Loucy (cell line): ENCODE measurements around the gene MCF2L2.

Experiments used
- EZH2phosphoT487 ChIP-seq: fragments of 200-600 bp; IDR thresholded peaks from 2 replicates; pipeline ENCODE4 v1.6.1; 2018; ENCODE audit warnings: antibody characterized with exemption, mild to moderate bottlenecking, moderate library complexity, borderline replicate concordance
- TF ChIP-seq, protein P1 (sequence below): fragments of 200-600 bp; sonication (generic); conservative IDR thresholded peaks from 2 replicates; pipeline ENCODE4 v1.5.1; 2014; ENCODE audit warnings: mild to moderate bottlenecking, antibody characterized with exemption, low read length

- TF ChIP-seq, protein P1, sequence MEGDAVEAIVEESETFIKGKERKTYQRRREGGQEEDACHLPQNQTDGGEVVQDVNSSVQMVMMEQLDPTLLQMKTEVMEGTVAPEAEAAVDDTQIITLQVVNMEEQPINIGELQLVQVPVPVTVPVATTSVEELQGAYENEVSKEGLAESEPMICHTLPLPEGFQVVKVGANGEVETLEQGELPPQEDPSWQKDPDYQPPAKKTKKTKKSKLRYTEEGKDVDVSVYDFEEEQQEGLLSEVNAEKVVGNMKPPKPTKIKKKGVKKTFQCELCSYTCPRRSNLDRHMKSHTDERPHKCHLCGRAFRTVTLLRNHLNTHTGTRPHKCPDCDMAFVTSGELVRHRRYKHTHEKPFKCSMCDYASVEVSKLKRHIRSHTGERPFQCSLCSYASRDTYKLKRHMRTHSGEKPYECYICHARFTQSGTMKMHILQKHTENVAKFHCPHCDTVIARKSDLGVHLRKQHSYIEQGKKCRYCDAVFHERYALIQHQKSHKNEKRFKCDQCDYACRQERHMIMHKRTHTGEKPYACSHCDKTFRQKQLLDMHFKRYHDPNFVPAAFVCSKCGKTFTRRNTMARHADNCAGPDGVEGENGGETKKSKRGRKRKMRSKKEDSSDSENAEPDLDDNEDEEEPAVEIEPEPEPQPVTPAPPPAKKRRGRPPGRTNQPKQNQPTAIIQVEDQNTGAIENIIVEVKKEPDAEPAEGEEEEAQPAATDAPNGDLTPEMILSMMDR = no peak
- no peak for TF ChIP-seq EZH2phosphoT487
Observed at GRCh38 chr3:183318877-183319276, 109.5 kb downstream of the MCF2L2 start.
